ENCODE data around the gene PAAF1. TPM values are rescaled to one million over a fixed set of nuclear protein-coding genes. Genes with fewer than 3 reads are reported as not detected.

PAAF1 gene
- total RNA-seq, 1 donor from 2014 or later = 38.6 TPM

DNA sequence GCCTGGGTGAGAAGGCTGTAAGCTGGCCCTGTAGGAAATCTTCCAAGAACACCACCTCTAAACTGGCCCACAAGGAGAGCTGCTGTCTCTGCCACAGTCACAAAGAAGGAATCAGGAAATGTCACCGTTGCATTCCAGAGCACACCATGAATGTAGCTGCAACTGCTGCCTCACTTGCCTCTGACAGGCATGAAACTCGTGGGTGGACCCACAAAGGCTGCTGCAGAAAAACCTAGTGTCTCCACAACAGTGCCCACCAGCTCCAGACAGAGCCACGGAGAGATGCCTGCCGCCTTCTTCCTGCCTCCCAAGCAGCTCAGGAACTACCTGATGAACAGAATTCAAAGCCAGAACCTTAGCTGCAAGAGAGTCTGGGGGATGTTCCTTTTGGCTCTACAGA, 84.5 kb downstream of the PAAF1 start:
- Mint-ChIP-seq H3K9me3 (no peaks in the 10 kb centered on the region), H3K4me1 (peaks cover 9% of the 10 kb centered on the region), H3K4me3 (no peak overlapping the region), H3K27ac (no peak overlapping the region), H3K36me3 (no peaks in the 10 kb centered on the region), H3K27me3 (ENCODE audit: insufficient read depth, low read depth) (peaks cover 10% of the 10 kb centered on the region)
- Histone ChIP-seq H3K27ac (no peak overlapping the region), H4K20me1 (ENCODE audit: low read depth) (no peaks in the 10 kb centered on the region), H3F3A (ENCODE audit: low read depth) (no peaks in the 10 kb centered on the region), H3K79me2 (ENCODE audit: low read depth) (no peaks in the 10 kb centered on the region), H3K4me3 (no peak overlapping the region), H2AFZ (replicated peaks) (no peak overlapping the region), H3K4me2 (no peak overlapping the region), H3K4me1 (peaks cover 6% of the 10 kb centered on the region), H3K9ac (no peak overlapping the region), H3K27me3 (no peaks in the 10 kb centered on the region), H3K9me3 (ENCODE audit: low read depth) (no peaks in the 10 kb centered on the region), H3K36me3 (no peaks in the 10 kb centered on the region)
- TF ChIP-seq EZH2 (IDR thresholded peaks at IDR 0.05) = no peak
- no peak for TF ChIP-seq EZH2phosphoT487 (IDR thresholded peaks at IDR 0.05)
- TF ChIP-seq, protein P1, sequence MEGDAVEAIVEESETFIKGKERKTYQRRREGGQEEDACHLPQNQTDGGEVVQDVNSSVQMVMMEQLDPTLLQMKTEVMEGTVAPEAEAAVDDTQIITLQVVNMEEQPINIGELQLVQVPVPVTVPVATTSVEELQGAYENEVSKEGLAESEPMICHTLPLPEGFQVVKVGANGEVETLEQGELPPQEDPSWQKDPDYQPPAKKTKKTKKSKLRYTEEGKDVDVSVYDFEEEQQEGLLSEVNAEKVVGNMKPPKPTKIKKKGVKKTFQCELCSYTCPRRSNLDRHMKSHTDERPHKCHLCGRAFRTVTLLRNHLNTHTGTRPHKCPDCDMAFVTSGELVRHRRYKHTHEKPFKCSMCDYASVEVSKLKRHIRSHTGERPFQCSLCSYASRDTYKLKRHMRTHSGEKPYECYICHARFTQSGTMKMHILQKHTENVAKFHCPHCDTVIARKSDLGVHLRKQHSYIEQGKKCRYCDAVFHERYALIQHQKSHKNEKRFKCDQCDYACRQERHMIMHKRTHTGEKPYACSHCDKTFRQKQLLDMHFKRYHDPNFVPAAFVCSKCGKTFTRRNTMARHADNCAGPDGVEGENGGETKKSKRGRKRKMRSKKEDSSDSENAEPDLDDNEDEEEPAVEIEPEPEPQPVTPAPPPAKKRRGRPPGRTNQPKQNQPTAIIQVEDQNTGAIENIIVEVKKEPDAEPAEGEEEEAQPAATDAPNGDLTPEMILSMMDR (IDR thresholded peaks at IDR 0.05) = no peak
- DNase-seq (ENCODE audit: low spot score) = no peak

DNA sequence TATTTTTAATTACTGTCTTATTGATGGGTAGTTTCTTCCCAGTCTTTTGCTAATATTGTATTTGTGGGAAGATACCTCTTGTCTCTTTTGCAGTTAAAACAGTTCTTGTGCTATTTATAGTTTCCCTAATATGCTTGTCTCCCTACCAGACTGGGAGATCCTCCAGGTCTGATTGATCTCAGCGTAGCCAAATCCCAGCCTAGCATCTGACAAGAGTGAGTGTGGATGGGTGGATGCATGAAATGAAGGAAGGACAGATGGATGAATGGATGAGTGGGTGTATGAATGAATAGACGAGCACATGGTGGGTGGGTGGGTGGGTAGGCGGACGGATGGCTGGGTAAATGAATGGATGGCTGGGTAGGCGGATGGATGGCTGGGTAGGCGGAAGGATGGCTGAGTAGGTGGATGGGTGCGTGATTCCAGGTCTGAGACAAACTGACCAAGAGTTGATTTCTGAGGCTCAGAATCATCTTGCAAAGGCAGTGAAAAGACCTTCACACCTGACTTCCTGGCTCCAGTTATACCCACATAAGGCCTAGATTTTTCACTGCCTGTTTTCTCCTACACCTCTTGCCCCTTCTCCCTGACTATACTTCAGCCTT, 85.4 kb downstream of the PAAF1 start:
- Histone ChIP-seq H3K27ac (no peak overlapping the region), H3K9ac (no peak overlapping the region), H3K36me3 (no peaks in the 10 kb centered on the region), H3K4me2 (no peak overlapping the region), H3F3A (ENCODE audit: low read depth) (no peaks in the 10 kb centered on the region), H4K20me1 (ENCODE audit: low read depth) (no peaks in the 10 kb centered on the region), H3K4me3 (no peak overlapping the region), H3K9me3 (ENCODE audit: low read depth) (no peaks in the 10 kb centered on the region), H3K27me3 (no peaks in the 10 kb centered on the region), H3K4me1 (peaks cover 6% of the 10 kb centered on the region), H3K79me2 (ENCODE audit: low read depth) (no peaks in the 10 kb centered on the region), H2AFZ (replicated peaks) (no peak overlapping the region)
- Mint-ChIP-seq H3K9me3 (no peaks in the 10 kb centered on the region), H3K27ac (no peak overlapping the region), H3K36me3 (no peaks in the 10 kb centered on the region), H3K4me1 (peaks cover 5% of the 10 kb centered on the region), H3K4me3 (no peak overlapping the region), H3K27me3 (ENCODE audit: insufficient read depth, low read depth) (peaks cover 10% of the 10 kb centered on the region)
- no peak for TF ChIP-seq EZH2phosphoT487 (IDR thresholded peaks at IDR 0.05)
- TF ChIP-seq EZH2 (IDR thresholded peaks at IDR 0.05) = no peak
- TF ChIP-seq, protein P1 (IDR thresholded peaks at IDR 0.05) = no peak
- no peak for DNase-seq (ENCODE audit: low spot score)

DNA sequence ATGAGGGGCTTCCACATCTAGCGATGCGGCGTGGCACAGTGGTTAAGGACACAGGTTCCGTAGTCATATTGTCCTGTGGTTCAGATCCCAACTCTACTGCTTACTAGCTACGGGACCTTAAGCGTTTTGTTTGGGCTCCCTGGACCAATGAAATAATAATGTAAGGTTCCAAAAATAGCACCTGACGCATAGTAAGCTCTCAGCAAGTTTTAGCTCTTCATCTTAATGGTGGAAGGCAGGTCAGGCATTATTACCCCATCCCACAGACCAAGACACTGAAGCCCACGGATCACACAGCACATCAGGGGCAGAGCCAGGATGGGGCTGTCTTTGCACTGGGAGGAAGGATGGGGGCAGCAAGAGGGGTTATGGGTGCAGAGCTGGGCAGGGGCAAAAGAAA, 87.1 kb downstream of the PAAF1 start:
- TF ChIP-seq EZH2phosphoT487 (IDR thresholded peaks at IDR 0.05) = no peak
- TF ChIP-seq, protein P1 (IDR thresholded peaks at IDR 0.05) = no peak
- Histone ChIP-seq H3K9me3 (ENCODE audit: low read depth) (no peaks in the 10 kb centered on the region), H3K9ac (no peak overlapping the region), H3K79me2 (ENCODE audit: low read depth) (no peaks in the 10 kb centered on the region), H3K4me2 (no peak overlapping the region), H2AFZ (replicated peaks) (peak overlapping the region; percentile 80), H4K20me1 (ENCODE audit: low read depth) (no peaks in the 10 kb centered on the region), H3K36me3 (no peaks in the 10 kb centered on the region), H3K4me3 (no peak overlapping the region), H3F3A (ENCODE audit: low read depth) (no peaks in the 10 kb centered on the region), H3K27me3 (no peaks in the 10 kb centered on the region), H3K27ac (no peak overlapping the region), H3K4me1 (peaks cover 2% of the 10 kb centered on the region)
- H3K27ac Mint-ChIP-seq = no peak overlapping the region
- H3K4me1 Mint-ChIP-seq = no peaks in the 10 kb centered on the region
- no peaks in the 10 kb centered on the region for H3K36me3 Mint-ChIP-seq
- H3K4me3 Mint-ChIP-seq = no peak overlapping the region
- H3K27me3 Mint-ChIP-seq (ENCODE audit: insufficient read depth, low read depth) = peaks cover 6% of the 10 kb centered on the region
- H3K9me3 Mint-ChIP-seq = no peaks in the 10 kb centered on the region
- no peak for DNase-seq (ENCODE audit: low spot score)
